ENCODE measurements around the gene NLRP6.

NLRP6 gene

DNA sequence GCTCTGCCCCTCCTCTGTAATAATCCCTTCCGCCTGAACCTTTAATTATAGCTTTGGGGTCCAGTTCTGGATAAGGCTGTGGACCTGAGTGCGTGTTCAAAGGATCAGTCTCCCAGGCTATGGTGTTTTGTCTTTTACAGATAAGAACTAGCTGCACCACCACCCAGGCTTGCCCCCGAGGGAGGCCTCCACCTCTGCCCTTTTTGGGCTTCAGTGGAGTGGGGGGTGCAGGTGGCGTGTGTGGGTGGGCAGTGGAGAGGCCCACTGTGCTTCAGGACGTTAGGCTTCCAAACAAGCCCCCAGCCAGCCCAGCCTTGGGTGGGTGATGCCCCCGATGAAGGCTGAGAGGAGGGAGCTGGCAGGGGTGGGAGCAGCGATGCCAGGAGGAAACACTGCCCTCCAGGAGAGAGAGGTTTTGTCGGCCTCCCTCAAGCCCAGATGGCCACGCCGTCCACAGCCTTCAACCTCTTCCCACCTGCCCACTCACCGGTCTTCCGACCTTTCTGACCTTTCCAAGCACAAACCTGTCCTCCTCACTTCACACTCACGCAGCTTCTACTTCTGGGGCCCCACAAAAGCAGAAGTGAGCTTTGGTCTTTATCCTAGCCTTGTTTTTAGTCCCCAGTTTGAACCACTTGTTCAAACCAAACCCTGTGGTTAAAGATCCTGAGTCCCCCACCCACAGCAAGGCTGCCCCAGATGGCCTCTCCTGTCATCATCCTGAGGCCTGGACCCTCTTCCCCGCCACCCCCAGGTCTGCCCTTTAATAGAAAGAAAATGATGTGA, 21.1 kb upstream of the NLRP6 start:
- DNase-seq, result no peak

DNA sequence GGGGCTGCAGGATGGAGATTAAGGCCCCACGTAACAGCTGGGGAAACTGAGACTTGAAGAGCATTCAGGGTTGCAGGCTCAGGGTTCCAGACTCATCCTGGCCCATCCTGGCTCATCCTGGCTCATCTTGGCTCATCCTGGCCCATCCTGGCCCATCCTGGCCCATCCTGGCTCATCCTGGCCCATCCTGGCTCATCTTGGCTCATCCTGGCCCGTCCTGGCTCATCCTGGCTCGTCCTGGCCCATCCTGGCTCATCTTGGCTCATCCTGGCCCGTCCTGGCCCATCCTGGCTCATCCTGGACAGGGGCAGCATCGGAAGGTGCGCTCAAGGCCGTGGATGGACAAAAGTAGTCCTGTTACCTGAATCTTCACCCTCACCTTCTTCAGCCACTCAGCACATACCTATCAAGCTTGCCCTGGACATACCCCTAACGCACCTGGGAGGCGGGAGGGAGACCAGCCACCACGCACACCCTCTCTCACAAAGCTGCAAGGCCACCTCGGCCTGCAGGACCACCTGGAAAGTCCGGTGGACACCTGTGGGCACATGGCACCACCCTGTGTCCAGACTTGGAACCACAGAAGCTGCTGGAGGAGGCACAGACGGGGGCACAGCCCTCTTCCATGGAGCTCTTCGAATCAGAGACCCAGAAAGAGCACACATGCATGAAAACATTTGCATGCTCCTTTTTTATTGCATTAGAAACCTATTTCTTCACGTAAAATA, 20.3 kb upstream of the NLRP6 start:
- no peak for DNase-seq

DNA sequence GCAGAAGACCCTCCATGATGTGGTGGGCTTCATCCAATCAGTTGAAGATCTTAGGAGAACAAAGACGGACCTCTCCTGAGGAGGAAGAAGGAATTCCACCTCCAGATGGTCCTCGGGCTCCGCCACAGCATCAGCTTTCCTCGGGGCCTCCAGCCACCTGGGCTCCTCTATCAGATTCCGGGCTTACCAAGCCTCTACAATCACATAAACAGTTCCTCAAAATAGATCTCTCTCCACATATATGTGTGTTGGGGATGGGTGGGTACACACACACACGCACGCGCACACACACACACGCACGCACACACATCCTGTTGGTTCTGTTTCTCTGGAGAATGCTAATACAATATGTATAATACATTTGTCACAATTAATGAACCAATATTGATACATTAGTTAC, 18.8 kb upstream of the NLRP6 start:
- no peak for DNase-seq

DNA sequence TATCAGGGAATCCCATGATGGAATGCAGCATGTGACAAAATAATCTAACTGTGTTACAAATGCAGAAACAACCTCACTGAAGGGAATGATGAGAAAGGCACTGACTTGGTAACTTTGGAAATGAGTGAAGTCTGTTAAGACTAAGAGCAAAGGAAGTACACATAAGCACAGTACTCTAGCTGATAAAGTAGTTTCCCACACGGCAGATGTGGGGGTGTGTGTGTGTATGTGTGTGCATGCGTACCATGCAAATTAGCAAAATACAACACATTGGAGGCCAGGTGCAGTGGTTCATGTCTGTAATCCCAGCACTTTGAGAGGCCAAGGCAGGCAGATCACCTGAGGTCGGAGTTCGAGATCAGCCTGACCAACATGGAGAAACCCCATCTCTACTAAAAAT, 16.6 kb upstream of the NLRP6 start:
- DNase-seq, result no peak

DNA sequence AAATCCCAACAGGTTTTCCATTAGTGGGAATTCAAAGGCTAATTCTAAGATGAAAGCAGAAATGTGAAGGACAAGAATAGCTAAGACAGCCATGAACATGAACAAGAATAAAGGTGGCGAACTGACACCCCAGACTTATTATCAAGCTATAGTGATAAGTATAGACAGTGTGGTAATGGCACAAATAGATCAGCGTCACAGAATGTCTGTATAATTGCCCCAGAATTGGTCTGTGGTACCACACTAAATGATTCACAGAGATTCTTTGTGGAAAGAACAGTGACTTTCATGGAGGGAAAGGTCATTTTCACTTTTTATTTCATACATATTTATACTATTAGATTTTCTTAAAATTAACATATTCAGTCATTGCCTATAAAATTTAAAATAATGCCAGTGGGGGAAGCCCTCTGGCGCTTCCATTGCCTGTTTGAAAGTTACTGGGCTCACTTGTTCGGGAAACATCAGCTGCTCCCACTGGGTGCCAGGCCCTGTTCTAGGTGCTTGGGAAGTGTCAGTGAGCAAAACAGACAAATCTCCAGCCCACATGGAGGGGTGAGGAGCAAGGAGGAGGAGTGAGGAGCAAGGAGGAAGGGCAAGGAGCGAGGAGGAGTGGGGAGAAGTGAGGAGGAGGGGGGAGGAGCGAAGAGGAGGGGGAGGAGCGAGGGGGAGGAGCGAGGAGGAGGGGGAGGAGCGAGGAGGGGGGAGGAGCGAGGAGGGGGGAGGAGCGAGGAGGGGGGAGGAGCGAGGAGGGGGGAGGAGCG, 11.3 kb upstream of the NLRP6 start:
- peak; percentile 36 for DNase-seq

DNA sequence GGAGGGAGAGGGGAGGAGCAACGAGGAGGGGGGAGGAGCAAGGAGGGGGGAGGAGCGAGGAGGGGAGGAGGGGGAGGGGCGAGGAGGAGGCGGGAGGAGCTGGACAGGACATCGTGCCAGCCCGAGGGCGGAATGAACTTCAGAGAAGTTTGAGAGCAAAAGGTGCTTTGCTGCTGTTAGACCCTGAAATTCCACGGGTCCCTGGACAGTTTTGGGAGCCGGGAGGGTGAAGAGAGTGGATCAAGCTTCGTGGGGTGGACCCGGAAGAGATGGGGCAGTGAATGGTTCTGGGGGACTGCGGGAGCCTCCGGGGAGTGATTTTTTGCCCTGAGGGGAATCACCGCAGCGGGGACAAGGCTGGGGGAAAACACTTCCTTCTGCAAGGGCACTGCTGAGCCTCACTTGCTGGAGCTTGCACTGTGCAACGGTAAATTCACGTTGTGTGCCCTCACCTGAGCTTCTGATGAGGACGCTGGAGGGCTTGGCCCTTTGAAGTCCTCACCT, 10.7 kb upstream of the NLRP6 start:
- peak; percentile 60 for DNase-seq

DNA sequence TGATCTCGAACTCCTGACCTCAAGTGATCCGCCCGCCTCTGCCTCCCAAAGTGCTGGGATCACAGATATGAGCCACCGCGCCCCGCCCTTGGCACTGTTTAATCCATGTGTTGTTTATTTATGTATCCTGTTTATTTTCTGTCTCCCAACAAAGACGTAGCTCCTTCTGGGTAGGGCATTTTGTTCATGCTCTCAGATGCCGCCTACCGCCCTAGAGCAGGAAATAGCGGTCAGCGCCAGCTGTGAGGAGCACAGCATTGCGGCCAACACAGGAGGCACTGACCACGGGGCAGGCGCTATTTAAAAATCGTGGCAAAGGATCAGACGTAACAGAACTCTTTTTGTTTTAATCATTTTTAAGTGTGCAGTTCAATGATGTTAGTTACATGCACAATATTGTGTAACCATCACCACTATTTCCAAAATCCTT, 9.5 kb upstream of the NLRP6 start:
- peak; percentile 77 for DNase-seq

DNA sequence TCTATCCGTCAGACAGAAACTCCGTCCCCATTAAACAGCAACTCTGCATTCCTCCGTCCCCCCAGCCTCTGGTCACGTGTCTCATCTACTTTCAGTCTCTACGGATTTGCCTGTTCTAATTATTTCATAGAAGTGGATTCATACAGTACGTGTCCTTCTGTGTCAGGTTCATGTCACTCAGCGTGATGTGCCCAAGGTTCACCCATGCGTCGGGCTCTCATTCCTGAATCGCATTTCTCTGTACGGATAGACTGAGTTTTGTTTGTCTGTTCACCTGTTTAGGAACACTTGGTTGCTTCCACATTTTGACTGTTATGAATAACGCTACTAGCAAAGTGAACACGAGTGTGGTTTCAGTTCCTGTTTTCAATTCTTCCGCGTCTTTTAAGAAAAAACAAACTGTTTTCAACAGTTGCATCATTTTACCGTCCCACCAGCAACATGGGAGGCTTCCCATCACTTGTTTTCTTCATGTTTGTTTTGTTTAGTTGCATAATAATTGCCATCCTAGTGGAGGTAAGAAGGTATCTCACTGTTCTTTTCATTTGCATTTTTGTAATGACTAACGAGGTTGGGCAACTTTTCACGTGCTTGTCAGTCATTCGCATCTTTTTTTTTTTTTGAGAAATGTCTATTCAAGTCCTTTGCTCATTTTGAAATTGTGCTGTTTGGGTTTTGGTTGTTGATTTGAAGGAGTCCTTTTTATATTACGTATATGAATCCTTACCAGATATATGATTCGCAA, 8.9 kb upstream of the NLRP6 start:
- peak; percentile 95 for DNase-seq

DNA sequence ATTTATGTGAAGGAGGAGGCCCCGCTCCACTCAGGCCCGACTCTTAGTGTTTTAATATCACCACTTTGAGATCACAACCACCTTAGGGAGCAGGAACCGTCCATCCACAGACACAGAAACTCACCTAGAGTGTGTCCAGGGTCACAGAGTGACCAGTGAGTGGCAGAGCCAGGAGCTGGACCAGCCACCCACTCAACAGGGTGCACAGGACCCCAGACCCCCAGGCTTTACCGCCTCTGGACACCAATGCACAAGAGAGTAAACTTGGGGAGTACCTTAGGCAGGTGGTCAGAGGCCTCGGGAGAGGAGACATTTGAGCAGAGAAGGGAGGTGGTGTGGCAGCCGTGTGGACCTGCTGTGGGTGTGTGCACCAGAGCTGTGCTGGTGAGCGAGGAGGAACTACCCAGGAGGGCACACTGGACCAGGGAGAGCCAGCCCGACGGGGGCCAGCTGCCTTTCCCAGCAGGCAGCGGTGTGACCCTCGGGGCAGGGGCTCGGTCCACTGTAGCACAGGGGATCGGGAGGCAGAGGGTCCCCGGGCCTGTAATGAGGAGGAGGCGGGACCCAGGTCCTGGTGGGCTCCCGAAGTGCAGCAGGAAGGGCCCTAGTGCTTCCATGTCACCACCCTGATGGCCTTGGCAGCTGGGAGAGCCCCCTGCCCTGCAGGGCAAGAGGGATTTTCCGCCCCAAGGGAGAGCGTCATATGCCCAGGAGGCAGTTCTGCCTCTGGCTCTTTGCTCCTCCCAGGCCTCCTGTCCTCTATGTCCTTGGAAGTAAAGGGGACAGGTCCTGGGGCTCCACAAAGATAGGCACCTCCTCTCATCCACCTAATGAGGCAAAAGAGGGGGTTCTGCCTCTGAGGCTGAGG, 7.5 kb upstream of the NLRP6 start:
- DNase-seq, result no peak

DNA sequence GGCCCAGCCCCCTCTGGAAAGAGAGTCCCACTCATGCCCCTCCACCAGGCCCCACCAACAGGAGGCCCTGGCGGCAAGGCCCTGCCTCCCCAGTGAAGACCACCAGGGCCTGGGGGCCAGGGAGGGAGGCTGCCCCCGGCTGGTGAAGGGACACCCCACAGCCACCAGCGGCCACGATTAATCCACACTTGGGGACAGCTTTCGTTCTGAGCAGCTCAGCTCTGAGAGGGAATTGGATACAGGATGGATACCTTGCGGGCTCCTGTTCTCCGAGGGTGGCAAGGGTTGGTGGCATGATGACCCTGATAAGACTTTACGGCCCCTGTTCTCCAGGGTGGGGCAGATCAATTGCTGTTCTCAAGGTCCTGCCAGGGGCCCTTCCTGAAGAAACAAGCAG, 6.9 kb upstream of the NLRP6 start:
- no peak for DNase-seq

DNA sequence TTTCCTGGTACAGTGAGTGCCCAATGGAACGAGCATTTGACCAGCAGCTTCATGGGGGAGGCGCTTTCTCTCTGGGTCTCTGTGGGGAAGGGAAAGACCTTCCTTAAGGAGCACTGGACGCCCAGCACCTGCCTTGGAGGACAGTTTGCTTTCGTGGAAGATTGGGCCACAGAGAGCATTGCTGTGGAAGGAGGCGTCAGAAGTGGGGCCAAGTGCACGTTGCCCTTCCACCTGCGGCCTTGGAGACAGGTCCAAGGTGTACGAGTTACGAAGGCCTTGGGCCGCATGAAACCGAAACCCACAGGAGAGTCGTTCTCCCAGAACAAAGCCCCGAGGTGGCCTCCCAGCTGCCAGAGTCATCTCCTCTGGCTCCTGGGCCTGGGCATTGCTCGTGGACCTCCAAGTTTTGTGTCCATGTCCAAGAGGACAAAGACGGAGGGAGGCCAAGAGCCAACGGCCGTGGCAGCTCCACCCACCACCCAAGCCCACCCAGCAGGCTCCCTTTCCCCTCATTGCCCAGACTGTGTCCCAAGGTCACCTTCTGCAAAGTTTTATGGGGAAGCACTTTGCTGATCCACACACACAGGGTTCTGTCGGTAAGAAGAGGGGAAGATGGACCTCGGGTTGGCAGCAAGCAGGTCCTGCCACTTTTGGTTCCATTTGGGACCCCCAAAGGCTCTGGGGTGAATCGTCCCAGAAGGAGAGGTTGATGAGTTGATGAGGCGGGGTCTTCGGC, 5.8 kb upstream of the NLRP6 start:
- DNase-seq, result no peak

DNA sequence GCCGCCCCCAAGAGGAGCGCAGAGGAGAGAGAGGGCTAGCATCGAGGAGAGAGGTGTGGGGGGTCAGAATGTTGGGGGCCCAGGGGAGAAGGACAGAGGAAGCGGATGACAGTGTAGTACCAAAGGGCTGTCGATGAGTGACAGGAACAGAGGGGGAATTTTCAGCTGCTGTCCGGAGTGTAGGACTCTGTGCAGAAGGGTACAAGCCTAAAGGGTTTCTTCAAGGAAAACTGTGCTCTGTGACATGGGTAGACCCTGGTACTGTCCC, 5.3 kb upstream of the NLRP6 start:
- DNase-seq, result no peak

DNA sequence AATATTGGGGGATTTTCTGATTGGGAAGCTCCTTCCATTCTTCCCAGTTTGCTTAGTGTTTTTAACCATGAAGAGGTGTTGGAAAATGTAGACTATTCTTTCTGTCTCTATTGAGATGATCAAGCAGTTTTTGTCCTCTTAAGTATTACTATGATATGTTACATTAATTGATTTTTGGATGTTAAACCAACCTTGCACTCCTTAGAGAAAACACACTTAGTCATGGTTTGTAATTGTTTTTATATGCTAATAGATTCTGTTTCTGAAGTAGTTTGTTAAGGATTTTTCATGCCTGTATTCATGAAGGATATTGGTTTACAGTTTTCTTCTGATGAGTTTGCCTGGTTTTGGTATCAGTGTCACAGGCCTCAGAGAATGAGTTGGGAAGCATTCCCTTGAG, 2.0 kb upstream of the NLRP6 start:
- no peak for DNase-seq

DNA sequence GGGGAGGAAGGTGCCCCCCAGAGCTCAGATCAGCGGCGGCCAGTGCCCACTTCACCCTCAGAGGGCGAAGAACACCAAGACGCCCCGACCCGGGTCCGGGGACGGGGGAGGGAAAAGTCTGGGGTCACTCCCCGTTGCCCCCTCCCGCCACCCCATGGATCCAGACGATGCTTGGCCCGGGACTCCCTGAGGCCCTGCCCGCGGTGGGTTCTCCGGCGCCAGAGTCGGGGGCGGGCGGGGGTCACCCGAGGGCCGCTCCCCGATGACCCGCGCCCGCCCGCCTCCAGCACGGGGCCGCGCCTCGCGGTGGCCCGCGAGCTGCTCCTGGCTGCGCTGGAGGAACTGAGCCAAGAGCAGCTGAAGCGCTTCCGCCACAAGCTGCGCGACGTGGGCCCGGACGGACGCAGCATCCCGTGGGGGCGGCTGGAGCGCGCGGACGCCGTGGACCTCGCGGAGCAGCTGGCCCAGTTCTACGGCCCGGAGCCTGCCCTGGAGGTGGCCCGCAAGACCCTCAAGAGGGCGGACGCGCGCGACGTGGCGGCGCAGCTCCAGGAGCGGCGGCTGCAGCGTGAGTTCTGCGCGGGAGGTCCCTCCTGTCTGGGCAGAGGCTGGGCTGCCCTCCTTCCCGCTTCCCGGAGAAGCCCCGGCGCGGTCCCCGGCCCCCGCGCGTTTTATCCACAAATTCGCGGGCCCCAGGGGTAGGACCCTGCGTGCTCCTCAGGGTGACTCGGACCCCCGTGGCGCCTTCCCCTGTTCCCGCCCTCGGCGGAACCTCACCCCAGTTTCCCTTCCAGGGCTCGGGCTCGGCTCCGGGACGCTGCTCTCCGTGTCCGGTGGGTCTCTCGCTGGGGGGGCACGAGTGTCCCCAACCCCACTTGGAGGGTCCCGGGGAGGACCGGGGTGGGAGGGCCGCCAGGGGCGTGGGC, 1.1 kb downstream of the NLRP6 start:
- DNase-seq, result peak; percentile 11

DNA sequence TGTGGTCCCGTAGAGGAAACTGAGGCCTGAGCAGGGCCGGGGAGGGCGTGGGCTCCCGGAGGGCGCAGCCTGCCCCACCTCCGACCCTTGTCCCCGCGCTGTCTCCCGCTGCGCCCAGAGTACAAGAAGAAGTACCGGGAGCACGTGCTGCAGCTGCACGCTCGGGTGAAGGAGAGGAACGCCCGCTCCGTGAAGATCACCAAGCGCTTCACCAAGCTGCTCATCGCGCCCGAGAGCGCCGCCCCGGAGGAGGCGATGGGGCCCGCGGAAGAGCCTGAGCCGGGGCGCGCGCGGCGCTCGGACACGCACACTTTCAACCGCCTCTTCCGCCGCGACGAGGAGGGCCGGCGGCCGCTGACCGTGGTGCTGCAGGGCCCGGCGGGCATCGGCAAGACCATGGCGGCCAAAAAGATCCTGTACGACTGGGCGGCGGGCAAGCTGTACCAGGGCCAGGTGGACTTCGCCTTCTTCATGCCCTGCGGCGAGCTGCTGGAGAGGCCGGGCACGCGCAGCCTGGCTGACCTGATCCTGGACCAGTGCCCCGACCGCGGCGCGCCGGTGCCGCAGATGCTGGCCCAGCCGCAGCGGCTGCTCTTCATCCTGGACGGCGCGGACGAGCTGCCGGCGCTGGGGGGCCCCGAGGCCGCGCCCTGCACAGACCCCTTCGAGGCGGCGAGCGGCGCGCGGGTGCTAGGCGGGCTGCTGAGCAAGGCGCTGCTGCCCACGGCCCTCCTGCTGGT, 1.9 kb downstream of the NLRP6 start:
- DNase-seq, result peak; percentile 26

DNA sequence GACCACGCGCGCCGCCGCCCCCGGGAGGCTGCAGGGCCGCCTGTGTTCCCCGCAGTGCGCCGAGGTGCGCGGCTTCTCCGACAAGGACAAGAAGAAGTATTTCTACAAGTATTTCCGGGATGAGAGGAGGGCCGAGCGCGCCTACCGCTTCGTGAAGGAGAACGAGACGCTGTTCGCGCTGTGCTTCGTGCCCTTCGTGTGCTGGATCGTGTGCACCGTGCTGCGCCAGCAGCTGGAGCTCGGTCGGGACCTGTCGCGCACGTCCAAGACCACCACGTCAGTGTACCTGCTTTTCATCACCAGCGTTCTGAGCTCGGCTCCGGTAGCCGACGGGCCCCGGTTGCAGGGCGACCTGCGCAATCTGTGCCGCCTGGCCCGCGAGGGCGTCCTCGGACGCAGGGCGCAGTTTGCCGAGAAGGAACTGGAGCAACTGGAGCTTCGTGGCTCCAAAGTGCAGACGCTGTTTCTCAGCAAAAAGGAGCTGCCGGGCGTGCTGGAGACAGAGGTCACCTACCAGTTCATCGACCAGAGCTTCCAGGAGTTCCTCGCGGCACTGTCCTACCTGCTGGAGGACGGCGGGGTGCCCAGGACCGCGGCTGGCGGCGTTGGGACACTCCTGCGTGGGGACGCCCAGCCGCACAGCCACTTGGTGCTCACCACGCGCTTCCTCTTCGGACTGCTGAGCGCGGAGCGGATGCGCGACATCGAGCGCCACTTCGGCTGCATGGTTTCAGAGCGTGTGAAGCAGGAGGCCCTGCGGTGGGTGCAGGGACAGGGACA, 2.7 kb downstream of the NLRP6 start:
- peak; percentile 24 for DNase-seq

DNA sequence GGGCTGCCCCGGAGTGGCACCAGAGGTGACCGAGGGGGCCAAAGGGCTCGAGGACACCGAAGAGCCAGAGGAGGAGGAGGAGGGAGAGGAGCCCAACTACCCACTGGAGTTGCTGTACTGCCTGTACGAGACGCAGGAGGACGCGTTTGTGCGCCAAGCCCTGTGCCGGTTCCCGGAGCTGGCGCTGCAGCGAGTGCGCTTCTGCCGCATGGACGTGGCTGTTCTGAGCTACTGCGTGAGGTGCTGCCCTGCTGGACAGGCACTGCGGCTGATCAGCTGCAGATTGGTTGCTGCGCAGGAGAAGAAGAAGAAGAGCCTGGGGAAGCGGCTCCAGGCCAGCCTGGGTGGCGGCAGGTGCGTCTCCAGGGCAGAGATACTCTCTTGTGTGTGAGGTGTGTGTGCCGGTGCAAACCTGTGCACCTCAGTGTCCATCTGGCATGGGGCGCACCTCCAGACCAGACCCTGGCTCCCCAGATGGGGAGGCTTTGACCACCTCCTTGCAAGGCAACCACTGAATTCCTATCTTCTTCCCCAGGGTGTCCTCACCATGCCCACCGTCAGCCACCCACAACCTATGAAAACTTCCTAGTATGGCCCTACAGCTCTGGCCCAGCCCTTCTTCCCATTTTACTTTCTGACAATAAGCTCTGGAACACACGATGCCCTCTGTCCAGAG, 3.4 kb downstream of the NLRP6 start:
- no peak for DNase-seq

DNA sequence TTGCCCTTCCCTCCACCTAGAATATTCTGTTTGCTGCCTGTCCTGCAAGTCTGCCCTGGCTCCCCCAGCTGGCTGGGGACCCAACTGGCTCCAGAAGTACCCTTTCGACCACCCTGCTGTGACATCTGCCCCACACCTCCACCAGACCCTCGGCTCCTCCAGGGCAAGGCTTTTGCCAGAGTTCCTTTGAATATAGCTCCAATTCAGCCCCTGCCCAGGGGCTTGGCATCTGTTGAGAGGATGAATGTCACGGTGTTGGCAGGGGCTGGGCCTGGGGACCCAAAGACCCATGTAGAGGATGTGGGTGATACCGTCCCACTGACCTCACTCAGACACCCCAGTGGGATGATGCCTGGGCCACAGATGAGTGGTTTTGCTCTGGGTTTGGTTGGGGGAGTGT, 4.0 kb downstream of the NLRP6 start:
- DNase-seq, result no peak

Measured in inflammatory macrophage treated with lipopolysaccharide for 4 hours (primary cell).